ENCODE results near the gene ADGRG6.

ADGRG6 gene

DNA sequence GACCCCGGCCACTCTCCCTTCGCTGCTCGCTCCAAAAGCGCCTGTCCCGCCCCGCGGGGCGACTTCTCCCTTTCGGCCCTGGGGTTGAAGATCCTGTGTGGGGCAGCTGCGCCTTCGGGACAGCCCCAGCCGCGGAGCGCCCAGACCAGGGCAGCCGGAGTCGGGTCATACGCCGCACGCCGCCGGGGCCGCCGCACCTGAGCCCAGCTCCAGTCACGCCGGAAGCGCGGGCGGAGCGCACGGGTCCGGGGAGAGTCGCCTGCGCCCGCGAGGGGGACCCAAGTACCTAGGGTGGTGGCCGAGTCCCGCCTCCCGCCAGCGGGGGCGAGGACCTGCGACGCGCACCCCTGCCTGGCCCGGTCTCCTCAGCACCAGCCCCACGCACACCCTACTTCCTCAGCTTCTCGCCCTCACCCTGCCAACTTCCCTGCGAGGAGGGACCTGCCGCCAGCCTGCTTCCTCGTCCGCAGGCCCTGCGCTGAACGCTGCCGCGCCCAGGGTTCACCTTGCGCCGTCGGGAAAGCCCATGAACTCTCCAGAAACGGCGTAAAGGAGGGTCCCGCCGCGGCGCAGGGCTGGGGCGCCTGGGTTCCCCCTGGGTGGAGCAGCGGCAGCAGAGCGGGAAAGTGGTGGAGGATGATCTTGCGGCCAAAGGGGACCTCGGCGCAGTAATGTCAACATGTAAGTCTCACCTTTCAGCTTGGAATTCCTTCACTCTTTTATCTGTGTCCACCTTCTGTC is at the start of gene ADGRG6:
Gene ADGRG6 (plus strand): TSS at position 357 of the 741 bp plus-strand sequence. CDS start 323 bp downstream, at position 680.
- Histone ChIP-seq H3K27me3 (ENCODE audit: low read length) (no peaks in the 10 kb centered on the region), H3K9me2 (replicated peaks; ENCODE audit: insufficient read depth, low read length) (no peaks in the 10 kb centered on the region), H3K27ac (ENCODE audit: low read depth, low read length) (no peak within 1 kb of the TSS), H3K4me2 (ENCODE audit: low read depth, low read length, poor library complexity, severe bottlenecking) (no peak within 1 kb of the TSS), H3K79me2 (ENCODE audit: insufficient read depth, low read length) (no peaks in the 10 kb centered on the region), H3F3A (ENCODE audit: insufficient read depth) (no peaks in the 10 kb centered on the region), H3K36me3 (ENCODE audit: low read length) (no peaks in the 10 kb centered on the region), H3K4me3 (ENCODE audit: insufficient read depth, low read length, poor library complexity, severe bottlenecking) (no peak within 1 kb of the TSS), H2AFZ (ENCODE audit: low read depth, low read length, severe bottlenecking) (no peak within 1 kb of the TSS), H4K20me1 (ENCODE audit: low read depth, low read length) (no peaks in the 10 kb centered on the region), H3K9me3 (ENCODE audit: insufficient read depth, low read length) (no peaks in the 10 kb centered on the region), H3K9ac (ENCODE audit: low read length) (no peak within 1 kb of the TSS)
- no peak for TF ChIP-seq CTCF (IDR thresholded peaks at IDR 0.05; ENCODE audit: insufficient read depth, low read length, poor library complexity, severe bottlenecking)
- TF ChIP-seq EZH2phosphoT487 (conservative IDR thresholded peaks at IDR 0.05; ENCODE audit: low read length), result no peak

DNA sequence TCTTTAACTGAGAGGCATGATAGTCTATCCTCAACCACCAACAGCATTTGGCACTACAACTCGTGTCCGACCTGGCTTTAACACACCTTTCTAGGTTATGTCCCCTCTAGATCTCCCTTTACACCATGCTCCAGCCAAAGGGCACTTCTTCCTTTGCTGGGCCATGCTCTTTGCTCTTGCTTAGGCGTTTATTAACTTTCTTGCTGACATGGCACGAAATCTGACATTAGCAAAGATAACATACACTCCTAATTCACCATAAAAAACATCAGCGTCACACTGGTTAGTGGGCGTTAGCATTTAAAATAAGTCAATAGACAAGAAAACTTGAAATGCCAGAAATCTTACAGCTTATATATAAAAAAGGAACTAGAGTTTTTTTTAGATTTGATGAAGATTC is 47.3 kb upstream of the ADGRG6 start:
- H3K9ac ChIP-seq (ENCODE audit: low read length), result no peak overlapping the region
- no peaks in the 10 kb centered on the region for H3K27me3 ChIP-seq (ENCODE audit: low read length)
- no peaks in the 10 kb centered on the region for H3K9me2 ChIP-seq (replicated peaks; ENCODE audit: insufficient read depth, low read length)
- TF ChIP-seq CTCF (IDR thresholded peaks at IDR 0.05; ENCODE audit: insufficient read depth, low read length, poor library complexity, severe bottlenecking) (no peak), EZH2phosphoT487 (conservative IDR thresholded peaks at IDR 0.05; ENCODE audit: low read length) (no peak)
- H3F3A ChIP-seq (ENCODE audit: insufficient read depth), result no peaks in the 10 kb centered on the region
- no peak overlapping the region for H3K27ac ChIP-seq (ENCODE audit: low read depth, low read length)
- H3K9me3 ChIP-seq (ENCODE audit: insufficient read depth, low read length), result no peaks in the 10 kb centered on the region
- H3K36me3 ChIP-seq (ENCODE audit: low read length), result no peaks in the 10 kb centered on the region
- H3K4me2 ChIP-seq (ENCODE audit: low read depth, low read length, poor library complexity, severe bottlenecking), result no peak overlapping the region
- no peaks in the 10 kb centered on the region for H4K20me1 ChIP-seq (ENCODE audit: low read depth, low read length)
- H3K79me2 ChIP-seq (ENCODE audit: insufficient read depth, low read length), result no peaks in the 10 kb centered on the region
- H2AFZ ChIP-seq (ENCODE audit: low read depth, low read length, severe bottlenecking), result no peak overlapping the region
- H3K4me3 ChIP-seq (ENCODE audit: insufficient read depth, low read length, poor library complexity, severe bottlenecking), result no peak overlapping the region

GRCh38 chr6:142255785-142256184 is 46.0 kb upstream of the ADGRG6 start:
- Histone ChIP-seq H4K20me1 (ENCODE audit: low read depth, low read length) (no peaks in the 10 kb centered on the region), H2AFZ (ENCODE audit: low read depth, low read length, severe bottlenecking) (no peak overlapping the region), H3K9ac (ENCODE audit: low read length) (no peak overlapping the region), H3F3A (ENCODE audit: insufficient read depth) (no peaks in the 10 kb centered on the region), H3K9me3 (ENCODE audit: insufficient read depth, low read length) (no peaks in the 10 kb centered on the region), H3K27me3 (ENCODE audit: low read length) (no peaks in the 10 kb centered on the region), H3K9me2 (replicated peaks; ENCODE audit: insufficient read depth, low read length) (no peaks in the 10 kb centered on the region), H3K4me2 (ENCODE audit: low read depth, low read length, poor library complexity, severe bottlenecking) (no peak overlapping the region), H3K36me3 (ENCODE audit: low read length) (no peaks in the 10 kb centered on the region), H3K27ac (ENCODE audit: low read depth, low read length) (no peak overlapping the region), H3K79me2 (ENCODE audit: insufficient read depth, low read length) (no peaks in the 10 kb centered on the region), H3K4me3 (ENCODE audit: insufficient read depth, low read length, poor library complexity, severe bottlenecking) (no peak overlapping the region)
- TF ChIP-seq CTCF (IDR thresholded peaks at IDR 0.05; ENCODE audit: insufficient read depth, low read length, poor library complexity, severe bottlenecking) (no peak), EZH2phosphoT487 (conservative IDR thresholded peaks at IDR 0.05; ENCODE audit: low read length) (no peak)
